B cell (primary cell): ENCODE measurements around the gene EVI5L.

Source experiments
- CTCF ChIP-seq: fragments of 200-600 bp; IDR thresholded peaks from one replicate; pipeline ENCODE4 v1.8.0; 2022; ENCODE audit warnings: antibody characterized with exemption, mild to moderate bottlenecking
- EZH2 ChIP-seq: IDR thresholded peaks from 2 replicates; pipeline ENCODE4 v1.6.1; 2012; ENCODE audit warnings: borderline replicate concordance, low read depth, mild to moderate bottlenecking, moderate library complexity, low read length; ENCODE audit not compliant: insufficient read depth, poor library complexity, severe bottlenecking

DNA sequence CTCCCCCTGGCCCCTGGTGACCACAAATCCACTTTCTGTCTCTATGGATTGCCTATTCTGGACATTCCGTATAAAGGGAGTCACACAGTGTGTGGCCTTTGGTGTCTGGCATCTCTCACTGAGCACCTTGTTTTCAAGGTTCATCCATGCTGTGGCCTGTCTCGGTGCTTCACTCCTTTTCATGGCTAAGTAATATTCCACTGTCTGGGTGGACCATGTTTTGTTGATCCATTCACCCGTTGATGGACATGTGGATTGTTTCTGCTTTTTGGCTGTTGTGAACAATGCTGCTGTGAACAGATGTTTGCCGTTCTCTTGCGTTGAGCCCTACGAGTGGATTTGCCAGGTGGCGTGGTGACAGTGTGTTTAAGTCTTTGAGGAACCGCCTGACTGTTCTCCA lies 10.6 kb downstream of the EVI5L start:
- TF ChIP-seq CTCF = no peak
- TF ChIP-seq EZH2 = no peak
